ENCODE data around the gene HSD3B1.

- TF ChIP-seq POLR2A (IDR thresholded peaks at IDR 0.05) = no peak
- no peak for TF ChIP-seq CTCF (IDR thresholded peaks at IDR 0.05)
Observed at GRCh38 chr1:119483441-119484200, 23.4 kb upstream of the HSD3B1 start.
